A673 (cell line): ENCODE results near the gene BIRC7.

Experiments
- EZH2 ChIP-seq: fragments of 200-600 bp; sonication (generic); IDR thresholded peaks from 2 replicates; pipeline ENCODE4 v1.6.1; 2017; ENCODE audit warnings: borderline replicate concordance, low read depth, mild to moderate bottlenecking, mixed read lengths, antibody characterized with exemption, low read length; ENCODE audit not compliant: poor library complexity, severe bottlenecking
- TF ChIP-seq, protein P1 (sequence below): fragments of 300-800, 200-600 bp; sonication (generic); conservative IDR thresholded peaks from 2 replicates; pipeline ENCODE4 v1.5.1; 2017; ENCODE audit warnings: low read depth, mild to moderate bottlenecking, antibody characterized with exemption, low read length, moderate library complexity, mixed read lengths

DNA sequence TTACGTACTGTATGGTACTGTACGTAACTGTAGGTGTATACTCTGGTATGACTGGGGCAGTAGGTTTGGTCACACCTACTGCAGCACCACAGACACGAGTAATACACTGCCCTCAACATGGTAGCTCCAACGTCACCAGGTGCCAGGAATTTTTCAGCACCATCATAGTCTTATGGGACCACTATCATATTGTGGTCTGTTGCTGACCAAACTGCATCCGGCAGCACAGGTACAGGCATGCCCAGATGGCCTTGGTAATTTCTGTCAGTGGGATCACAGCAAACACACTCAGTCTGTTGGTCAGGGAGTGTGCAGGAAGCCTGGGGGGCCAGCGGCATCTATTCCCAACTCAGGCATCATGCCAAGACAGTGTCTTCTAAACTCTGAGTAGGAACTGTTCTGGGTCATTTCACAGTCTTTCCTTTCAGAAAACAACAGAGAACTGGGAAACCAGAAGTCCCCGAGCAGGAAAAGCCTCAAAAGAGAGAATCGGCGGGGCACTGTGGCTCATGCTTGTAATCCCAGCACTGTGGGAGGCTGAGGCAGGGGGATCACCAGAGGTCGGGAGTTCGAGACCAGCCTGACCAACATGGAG is 25.6 kb upstream of the BIRC7 start:
- no peak for TF ChIP-seq EZH2
- TF ChIP-seq, protein P1, sequence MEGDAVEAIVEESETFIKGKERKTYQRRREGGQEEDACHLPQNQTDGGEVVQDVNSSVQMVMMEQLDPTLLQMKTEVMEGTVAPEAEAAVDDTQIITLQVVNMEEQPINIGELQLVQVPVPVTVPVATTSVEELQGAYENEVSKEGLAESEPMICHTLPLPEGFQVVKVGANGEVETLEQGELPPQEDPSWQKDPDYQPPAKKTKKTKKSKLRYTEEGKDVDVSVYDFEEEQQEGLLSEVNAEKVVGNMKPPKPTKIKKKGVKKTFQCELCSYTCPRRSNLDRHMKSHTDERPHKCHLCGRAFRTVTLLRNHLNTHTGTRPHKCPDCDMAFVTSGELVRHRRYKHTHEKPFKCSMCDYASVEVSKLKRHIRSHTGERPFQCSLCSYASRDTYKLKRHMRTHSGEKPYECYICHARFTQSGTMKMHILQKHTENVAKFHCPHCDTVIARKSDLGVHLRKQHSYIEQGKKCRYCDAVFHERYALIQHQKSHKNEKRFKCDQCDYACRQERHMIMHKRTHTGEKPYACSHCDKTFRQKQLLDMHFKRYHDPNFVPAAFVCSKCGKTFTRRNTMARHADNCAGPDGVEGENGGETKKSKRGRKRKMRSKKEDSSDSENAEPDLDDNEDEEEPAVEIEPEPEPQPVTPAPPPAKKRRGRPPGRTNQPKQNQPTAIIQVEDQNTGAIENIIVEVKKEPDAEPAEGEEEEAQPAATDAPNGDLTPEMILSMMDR = no peak
